NCI-H2196 (cell line): ENCODE measurements around the gene CTR9.
A peak's percentile ranks its signal among the peaks of the same experiment; 100 is the strongest.

Source experiments
- DNase-seq: peaks from one replicate; lab custom pipeline; 2025; ENCODE audit not compliant: unreplicated experiment; lab: John Stamatoyannopoulos, UW

CTR9 gene

GRCh38 chr11:10750838-10751580 is at the start of gene CTR9:
Gene CTR9 (plus strand): TSS chr11:10751246. CDS start chr11:10751413, 167 bp downstream.
- DNase-seq, result peak; percentile 90

GRCh38 chr11:10701982-10702381 is 49.1 kb upstream of the CTR9 start:
- DNase-seq, result no peak

GRCh38 chr11:10708131-10708530 is 42.9 kb upstream of the CTR9 start:
- no peak for DNase-seq

DNA sequence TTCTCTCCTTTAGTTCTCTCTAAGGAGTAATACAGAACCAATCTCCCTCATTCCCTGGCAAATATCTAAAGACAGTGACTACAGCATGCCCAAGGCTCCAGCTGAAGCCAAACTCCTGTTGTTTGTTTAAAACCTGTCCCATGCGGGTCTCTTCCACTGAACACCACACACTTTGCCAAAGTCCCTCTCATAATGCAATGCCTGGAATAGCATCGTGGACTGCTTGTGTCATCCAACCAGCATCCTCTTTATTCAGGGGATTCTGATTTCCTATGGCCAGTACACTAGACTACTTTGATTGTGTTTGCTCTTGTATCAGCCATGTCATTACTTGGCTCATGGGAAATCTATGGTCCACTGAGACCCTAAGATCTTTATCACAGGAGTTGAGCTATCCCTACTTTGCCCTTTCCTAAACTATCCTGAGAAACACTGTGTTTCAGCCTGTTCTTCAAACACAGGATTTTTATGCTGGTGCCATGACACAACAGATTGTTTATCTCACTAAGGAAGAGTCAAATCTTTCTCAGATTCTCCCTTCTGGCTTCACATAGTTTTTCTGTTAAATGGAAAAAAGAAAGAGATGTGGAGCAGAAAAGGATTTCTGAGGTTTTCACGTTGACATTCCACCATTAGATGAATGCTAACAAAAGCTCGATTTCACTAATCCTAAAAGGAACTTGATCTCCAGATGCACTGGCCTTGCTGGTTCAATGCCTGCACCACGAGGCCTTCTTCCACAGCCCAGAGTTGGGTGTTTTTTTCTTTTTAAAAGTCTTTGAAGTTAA is 41.6 kb upstream of the CTR9 start:
- no peak for DNase-seq

- no peak for DNase-seq
Observed at GRCh38 chr11:10715571-10715970, 35.5 kb upstream of the CTR9 start.

GRCh38 chr11:10716122-10716521 is 34.9 kb upstream of the CTR9 start:
- DNase-seq, result no peak

GRCh38 chr11:10716543-10717259 is 34.3 kb upstream of the CTR9 start:
- DNase-seq, result no peak

GRCh38 chr11:10719616-10720015 is 31.4 kb upstream of the CTR9 start:
- DNase-seq, result no peak

GRCh38 chr11:10720881-10721376 is 30.1 kb upstream of the CTR9 start:
- no peak for DNase-seq

- no peak for DNase-seq
Observed at GRCh38 chr11:10722307-10722706, 28.7 kb upstream of the CTR9 start.

DNA sequence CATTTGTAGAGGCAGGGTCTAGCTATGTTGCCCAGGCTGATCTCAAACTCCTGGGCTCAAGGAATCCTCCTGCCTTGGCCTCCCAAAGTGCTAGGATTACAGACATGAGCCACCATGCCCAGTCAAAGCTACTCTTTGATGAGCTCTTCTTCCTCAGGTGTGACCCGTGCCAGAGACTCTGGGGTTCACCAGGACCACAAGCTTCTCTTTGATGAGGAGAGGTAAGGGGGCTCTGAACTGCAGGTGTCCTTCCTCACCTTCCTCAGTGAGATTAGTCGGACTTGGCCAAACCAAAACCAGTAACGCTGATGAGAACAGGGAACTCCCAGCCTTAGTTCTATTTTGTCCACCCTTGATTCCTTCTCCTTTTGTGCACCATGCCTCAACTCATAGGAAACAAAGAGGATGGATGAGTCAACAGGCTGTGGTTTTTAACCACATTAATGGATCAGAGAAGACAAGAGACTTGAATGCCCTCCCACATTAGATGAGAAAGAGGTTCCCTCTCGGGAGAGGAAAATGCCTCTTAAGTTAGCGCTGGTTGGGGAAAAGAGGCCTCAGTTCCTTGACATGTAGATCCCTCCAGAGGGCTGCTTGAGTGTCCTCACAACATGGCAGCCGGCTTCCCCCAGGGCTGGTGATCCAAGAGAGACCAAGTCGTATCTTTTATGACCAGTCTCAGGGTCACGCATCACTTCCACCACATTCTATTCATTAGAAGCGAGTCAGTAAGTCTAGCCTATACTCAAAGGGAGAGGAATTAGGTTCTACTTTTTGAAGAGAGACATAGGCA is 25.7 kb upstream of the CTR9 start:
- no peak for DNase-seq

DNA sequence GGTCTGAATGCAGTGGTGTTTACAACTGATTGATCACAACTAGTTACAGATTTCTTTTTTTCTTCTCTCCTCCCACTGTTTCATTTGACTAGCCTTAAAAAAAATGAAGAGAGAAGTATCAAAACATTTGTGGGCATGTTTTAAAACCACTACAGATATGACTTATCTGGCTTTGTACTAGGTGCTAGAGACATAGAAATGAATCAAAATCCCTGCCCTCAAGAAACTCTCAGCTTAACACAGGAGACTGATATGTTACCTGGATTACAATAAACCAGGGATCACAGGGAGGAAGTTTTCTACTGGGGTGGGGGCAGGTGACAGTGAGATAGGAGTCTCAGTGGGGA is 25.2 kb upstream of the CTR9 start:
- no peak for DNase-seq

DNA sequence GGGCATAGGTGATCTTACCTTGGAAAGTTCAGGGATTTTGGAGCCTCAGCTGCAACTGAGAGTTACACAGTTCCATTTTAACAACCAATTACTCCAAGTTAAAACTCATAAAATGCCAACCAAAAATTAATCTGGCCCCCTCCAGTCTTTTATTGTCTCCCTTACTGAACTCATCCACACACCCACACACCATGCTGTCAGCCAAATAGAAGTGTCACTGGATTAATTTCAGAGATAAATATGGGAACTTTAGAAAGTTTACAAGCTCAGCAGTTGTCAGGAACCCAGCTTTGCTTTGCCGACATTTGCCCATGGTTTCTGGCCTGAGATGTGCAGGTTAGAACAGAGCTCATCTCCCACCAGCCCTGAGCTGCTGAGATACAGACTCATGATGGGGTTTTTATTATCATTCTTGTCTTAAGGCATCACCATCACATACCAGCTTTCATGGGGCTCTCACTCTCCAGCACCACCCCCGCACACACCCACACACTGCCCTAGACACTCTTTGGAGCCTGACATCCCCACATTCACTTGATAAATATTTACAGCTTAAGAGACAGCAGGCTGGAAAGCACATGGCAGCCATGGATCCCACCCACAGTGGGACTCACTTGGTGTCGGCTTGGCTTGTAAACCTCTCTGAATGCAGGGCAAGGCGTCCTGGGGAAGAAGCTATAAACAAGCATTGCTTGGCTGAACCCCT is 23.7 kb upstream of the CTR9 start:
- DNase-seq, result no peak

DNA sequence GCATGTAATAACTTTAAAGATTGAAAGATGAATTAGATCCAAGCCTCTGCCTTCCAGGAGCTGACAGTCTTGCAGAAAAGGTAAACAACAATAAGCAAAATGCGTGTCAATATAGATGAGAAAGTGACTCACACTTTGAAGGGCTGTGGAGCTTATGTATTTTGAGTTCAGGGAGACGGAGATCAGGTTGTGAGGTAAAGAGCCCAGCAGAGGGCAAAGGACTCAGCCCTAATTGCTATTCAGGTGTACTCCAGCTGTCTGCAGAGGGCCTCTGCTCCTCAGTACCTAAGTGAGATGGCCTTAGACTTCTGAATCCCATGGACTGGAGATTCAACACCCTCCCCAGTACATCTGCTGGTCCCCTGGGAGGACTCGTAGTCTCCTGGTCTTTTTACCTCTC is 22.9 kb upstream of the CTR9 start:
- DNase-seq, result no peak

DNA sequence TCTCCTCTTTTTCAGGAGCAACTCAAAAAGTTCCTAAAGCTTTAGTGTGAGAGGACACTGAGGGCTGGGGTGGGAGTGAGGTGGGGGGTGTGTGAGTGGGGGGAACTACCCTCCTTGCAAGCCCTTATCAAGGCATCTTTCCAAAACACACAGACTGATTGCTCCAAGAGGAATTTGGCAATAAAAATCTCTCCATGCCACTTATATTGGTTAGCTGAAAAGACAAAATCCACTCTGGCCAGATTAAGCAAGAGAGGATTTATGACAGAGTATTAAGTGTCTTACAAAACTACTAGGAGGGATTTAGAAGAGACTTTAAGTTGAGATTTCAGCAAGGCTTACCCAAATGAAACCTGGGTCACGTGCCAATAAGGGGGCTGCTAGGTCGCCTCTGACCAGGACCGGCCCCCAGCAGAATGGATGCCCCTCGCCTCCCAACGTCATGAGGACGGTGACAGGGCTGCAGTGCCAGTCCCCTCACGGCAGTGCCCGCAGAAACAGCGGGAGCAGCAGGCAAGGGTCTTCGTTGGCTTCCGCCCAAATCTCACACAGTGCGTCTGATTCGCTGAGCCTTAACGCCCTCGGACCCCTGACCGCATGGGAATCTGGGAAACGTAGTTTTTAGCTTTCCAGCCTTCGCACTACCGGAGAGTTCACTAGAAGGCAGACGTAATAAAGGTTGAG is 22.1 kb upstream of the CTR9 start:
- no peak for DNase-seq

GRCh38 chr11:10730151-10730550 is 20.9 kb upstream of the CTR9 start:
- no peak for DNase-seq

GRCh38 chr11:10731064-10731680 is 19.9 kb upstream of the CTR9 start:
- no peak for DNase-seq

DNA sequence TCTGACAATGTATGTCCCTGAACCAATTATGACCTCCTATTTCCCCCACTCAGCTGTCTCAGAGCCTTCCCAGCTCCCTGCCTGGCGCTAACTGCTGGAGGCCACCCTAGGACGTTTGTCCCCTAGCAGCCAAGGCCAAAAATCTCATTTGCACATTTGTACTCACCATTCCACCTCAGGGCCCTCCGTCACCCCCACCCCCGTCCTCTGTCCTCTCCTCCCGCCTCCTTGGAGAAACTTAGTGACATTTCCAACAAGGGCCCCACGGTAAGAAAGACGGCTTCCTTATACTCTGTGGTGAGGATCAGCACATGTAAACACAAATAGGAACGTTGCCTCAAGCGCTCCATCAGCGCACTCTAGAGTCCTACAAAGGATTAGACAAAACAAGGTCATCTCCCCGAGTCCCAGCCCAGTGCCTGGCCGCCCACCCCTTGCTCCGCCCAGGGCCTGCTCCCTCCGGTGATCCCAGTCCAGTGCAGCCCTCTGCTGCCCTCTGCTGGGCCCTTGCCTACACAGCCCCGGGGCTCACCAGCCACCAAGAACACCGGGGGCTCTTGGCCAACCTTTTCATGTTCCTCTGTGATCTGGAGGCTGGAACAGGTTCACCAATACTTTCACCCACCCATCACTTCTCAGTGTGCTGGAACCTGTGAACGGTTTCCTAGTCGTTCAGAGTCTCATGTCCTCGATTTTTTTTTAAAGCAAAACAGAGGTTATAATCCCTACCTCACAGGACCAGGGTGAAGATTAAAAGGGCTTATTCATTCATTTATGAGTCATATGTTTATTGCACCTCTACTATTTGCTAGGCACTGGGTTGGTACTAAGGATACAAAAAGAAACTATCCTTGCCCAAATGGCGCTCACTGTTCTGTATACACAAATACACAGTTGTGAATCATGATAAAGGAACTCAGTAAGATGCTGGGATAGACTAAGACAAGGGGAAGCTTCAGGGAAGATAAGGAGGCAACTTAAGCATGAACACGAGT is 15.3 kb upstream of the CTR9 start:
- DNase-seq, result peak; percentile 95
